ENCODE measurements around the gene ERCC6L2.

ERCC6L2 gene

DNA sequence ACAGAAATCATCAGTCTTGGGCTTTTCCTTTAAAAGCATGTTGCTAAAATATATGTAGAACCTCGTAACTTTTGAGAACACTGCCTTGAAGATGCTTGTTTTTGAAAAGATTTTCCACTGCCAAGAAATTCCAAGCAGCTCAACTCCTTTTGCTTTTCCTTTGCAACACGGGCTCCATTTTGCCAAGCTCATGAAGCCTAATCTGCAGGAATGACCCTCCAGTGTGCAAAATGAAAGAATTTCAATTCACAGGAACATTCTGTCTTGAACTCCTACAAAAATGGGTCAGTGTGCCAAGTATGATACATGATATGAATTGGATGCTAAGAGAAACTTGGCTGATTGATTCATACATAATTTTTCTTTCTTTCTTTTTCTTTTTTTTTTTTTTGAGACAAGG lies 35.4 kb upstream of the ERCC6L2 start:
- CTCF ChIA-PET: interaction anchor here (0.6 kb wide), 2 partner anchors 15 to 584 kb away, joined by 3 read pairs; no protein-coding TSS in a partner anchor
- H3K4me1 ChIP-seq (ENCODE audit: control insufficient read depth, insufficient read depth, low read length): no peaks in the 10 kb centered on the region; the same call in 1 of the 2 replicates
- no peak overlapping the region for H3K4me3 ChIP-seq (ENCODE audit: low read depth, low read length)
- POLR2A ChIA-PET: interaction anchor here (0.7 kb wide), 1 partner anchor 34 kb away, joined by 3 read pairs; no protein-coding TSS in a partner anchor
- H3K9me3 ChIP-seq (ENCODE audit: control insufficient read depth, insufficient read depth, low read depth, low read length): no peaks in the 10 kb centered on the region
- no peak overlapping the region for H3K27ac ChIP-seq (ENCODE audit: extremely low read depth, low read depth, low read length)
- no peaks in the 10 kb centered on the region for H3K36me3 ChIP-seq (ENCODE audit: control insufficient read depth in 2 of 2, insufficient read depth in 1 of 2, low read length in 2 of 2)
- no peak for TF ChIP-seq ZNF2 (tag by site-specific recombination; IDR thresholded peaks at IDR 0.05)
- no peak for TF ChIP-seq GLIS1 (tag by site-specific recombination; IDR thresholded peaks at IDR 0.05)
- no peak for TF ChIP-seq ZNF670 (tag by site-specific recombination; IDR thresholded peaks at IDR 0.05; ENCODE audit: low read depth)
- no peak for TF ChIP-seq YY1 (tag by site-specific recombination; IDR thresholded peaks at IDR 0.05)
- TF ChIP-seq, protein P1, sequence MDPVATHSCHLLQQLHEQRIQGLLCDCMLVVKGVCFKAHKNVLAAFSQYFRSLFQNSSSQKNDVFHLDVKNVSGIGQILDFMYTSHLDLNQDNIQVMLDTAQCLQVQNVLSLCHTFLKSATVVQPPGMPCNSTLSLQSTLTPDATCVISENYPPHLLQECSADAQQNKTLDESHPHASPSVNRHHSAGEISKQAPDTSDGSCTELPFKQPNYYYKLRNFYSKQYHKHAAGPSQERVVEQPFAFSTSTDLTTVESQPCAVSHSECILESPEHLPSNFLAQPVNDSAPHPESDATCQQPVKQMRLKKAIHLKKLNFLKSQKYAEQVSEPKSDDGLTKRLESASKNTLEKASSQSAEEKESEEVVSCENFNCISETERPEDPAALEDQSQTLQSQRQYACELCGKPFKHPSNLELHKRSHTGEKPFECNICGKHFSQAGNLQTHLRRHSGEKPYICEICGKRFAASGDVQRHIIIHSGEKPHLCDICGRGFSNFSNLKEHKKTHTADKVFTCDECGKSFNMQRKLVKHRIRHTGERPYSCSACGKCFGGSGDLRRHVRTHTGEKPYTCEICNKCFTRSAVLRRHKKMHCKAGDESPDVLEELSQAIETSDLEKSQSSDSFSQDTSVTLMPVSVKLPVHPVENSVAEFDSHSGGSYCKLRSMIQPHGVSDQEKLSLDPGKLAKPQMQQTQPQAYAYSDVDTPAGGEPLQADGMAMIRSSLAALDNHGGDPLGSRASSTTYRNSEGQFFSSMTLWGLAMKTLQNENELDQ (tag by site-specific recombination; IDR thresholded peaks at IDR 0.05; ENCODE audit: low read depth): no peak
- TF ChIP-seq ZNF555 (tag by site-specific recombination; conservative IDR thresholded peaks at IDR 0.05): no peak
- TF ChIP-seq KLF10 (tag by site-specific recombination; IDR thresholded peaks at IDR 0.05): no peak
- no peak for TF ChIP-seq ZNF157 (tag by site-specific recombination; IDR thresholded peaks at IDR 0.05)
- no peak for TF ChIP-seq ZNF426 (tag by site-specific recombination; IDR thresholded peaks at IDR 0.05)
- TF ChIP-seq REPIN1 (tag by site-specific recombination; IDR thresholded peaks at IDR 0.05; ENCODE audit: low read depth): no peak
- TF ChIP-seq ZNF184 (tag by site-specific recombination; IDR thresholded peaks at IDR 0.05): no peak
- TF ChIP-seq ZFP37 (tag by site-specific recombination; IDR thresholded peaks at IDR 0.05): no peak
- TF ChIP-seq ZNF488 (tag by site-specific recombination; IDR thresholded peaks at IDR 0.05): no peak

DNA sequence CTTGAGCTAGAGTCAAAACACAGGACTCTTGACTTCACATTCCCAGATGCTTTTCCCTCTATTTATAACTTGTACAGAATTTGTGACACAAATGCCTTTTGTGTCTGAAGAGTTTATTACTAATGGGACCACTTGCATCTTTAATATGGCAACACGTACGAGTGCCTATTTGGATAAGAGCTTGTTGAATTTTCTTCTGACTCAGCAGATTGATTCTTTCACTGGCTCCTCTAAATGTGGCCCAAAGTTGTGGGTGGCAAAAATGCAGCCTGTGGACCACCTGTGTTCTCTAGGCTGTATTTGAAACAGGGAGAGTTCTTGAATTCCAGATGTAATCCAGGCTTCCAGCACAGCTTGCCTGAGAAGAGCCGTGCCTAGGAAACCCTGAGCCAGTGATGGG lies 34.1 kb upstream of the ERCC6L2 start:
- Histone ChIP-seq H3K27ac (ENCODE audit: extremely low read depth, low read depth, low read length) (no peak overlapping the region), H3K9me3 (ENCODE audit: control insufficient read depth, insufficient read depth, low read depth, low read length) (no peaks in the 10 kb centered on the region), H3K36me3 (ENCODE audit: control insufficient read depth in 2 of 2, insufficient read depth in 1 of 2, low read length in 2 of 2) (no peaks in the 10 kb centered on the region), H3K4me1 (ENCODE audit: control insufficient read depth, insufficient read depth, low read length) (no peaks in the 10 kb centered on the region), H3K4me3 (ENCODE audit: low read depth, low read length) (no peak overlapping the region)
- TF ChIP-seq, protein P2, sequence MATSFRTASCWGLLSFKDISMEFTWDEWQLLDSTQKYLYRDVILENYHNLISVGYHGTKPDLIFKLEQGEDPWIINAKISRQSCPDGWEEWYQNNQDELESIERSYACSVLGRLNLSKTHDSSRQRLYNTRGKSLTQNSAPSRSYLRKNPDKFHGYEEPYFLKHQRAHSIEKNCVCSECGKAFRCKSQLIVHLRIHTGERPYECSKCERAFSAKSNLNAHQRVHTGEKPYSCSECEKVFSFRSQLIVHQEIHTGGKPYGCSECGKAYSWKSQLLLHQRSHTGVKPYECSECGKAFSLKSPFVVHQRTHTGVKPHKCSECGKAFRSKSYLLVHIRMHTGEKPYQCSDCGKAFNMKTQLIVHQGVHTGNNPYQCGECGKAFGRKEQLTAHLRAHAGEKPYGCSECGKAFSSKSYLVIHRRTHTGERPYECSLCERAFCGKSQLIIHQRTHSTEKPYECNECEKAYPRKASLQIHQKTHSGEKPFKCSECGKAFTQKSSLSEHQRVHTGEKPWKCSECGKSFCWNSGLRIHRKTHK (tag by site-specific recombination; IDR thresholded peaks at IDR 0.05): no peak
- TF ChIP-seq ZNF214 (tag by site-specific recombination; IDR thresholded peaks at IDR 0.05; ENCODE audit: borderline replicate concordance): no peak
- no peak for TF ChIP-seq SETDB1 (IDR thresholded peaks at IDR 0.05; ENCODE audit: insufficient read length, low read length)
- TF ChIP-seq ZNF645 (tag by site-specific recombination; IDR thresholded peaks at IDR 0.05): no peak
- TF ChIP-seq REST (tag by site-specific recombination; IDR thresholded peaks at IDR 0.05): no peak
- TF ChIP-seq YY2 (tag by site-specific recombination; IDR thresholded peaks at IDR 0.05): no peak
- CTCF ChIA-PET: interaction anchor here (0.6 kb wide), 1 partner anchor 29 kb away, joined by 4 read pairs; no protein-coding TSS in a partner anchor
- POLR2A ChIA-PET: no interaction called here

Measured in HEK293 (cell line).